Loucy (cell line): ENCODE data around the gene NANOS3.

Experiments used
- CTCF ChIP-seq: fragments of 200-600 bp; sonication (generic); conservative IDR thresholded peaks from 2 replicates; pipeline ENCODE4 v1.5.1; 2014; ENCODE audit warnings: mild to moderate bottlenecking, antibody characterized with exemption, low read length
- EZH2phosphoT487 ChIP-seq: fragments of 200-600 bp; IDR thresholded peaks from 2 replicates; pipeline ENCODE4 v1.6.1; 2018; ENCODE audit warnings: antibody characterized with exemption, mild to moderate bottlenecking, moderate library complexity, borderline replicate concordance

GRCh38 chr19:13866463-13867046, 10.4 kb upstream of the NANOS3 start:
- no peak for TF ChIP-seq CTCF
- TF ChIP-seq EZH2phosphoT487: no peak
